Panc1 (cell line): ENCODE results near the gene CANX. TPM values are rescaled to one million over a fixed set of nuclear protein-coding genes. Genes with fewer than 3 reads are reported as not detected.

ENCODE experiments used
- ATAC-seq: fragments of 200-7000 bp; cut with Tn5 transposase; 2 replicates; pipeline ENCODE4 v1.9.1; 2020; ENCODE audit warnings: mild to moderate bottlenecking, moderate library complexity
- BruUV-seq: library from RNA; stranded (reverse); fragments of 400-500 nt; replicated peaks from 2 replicates; lab custom pipeline; 2021; lab: Mats Ljungman, UMichigan
- CTCF ChIA-PET: fragments of 300-600 bp; sonication (Branson Sonifier 250); formaldehyde crosslinking; loops from one replicate; lab custom pipeline; 2022; ENCODE audit warnings: antibody characterized with exemption; lab: Charles Lee
- POLR2A ChIA-PET: fragments of 300-600 bp; sonication (Branson Sonifier 250); formaldehyde crosslinking; loops from one replicate; lab custom pipeline; 2022; ENCODE audit warnings: antibody characterized with exemption; lab: Charles Lee
- DNase-seq: peaks from one replicate; pipeline ENCODE4 v3.0.0-alpha.2; 2010; ENCODE audit warnings: low read depth, low spot score
- H3K27ac ChIP-seq: 2 replicates; pipeline ENCODE4 v1.5.1; 2011; ENCODE audit warnings: mild to moderate bottlenecking, low read length, inconsistent platforms
- H3K27me3 ChIP-seq: fragments of 200-500 bp; sonication (Bioruptor generic); 2 replicates; pipeline ENCODE4 v1.6.0; 2014; ENCODE audit warnings: low read length, inconsistent platforms; ENCODE audit not compliant: control insufficient read depth, insufficient read depth
- H3K36me3 ChIP-seq: fragments of 200-500 bp; sonication (Bioruptor generic); 2 replicates; pipeline ENCODE4 v1.5.1; 2014; ENCODE audit warnings: inconsistent platforms, mild to moderate bottlenecking, low read length, moderate library complexity; ENCODE audit not compliant: control insufficient read depth, insufficient read depth
- H3K4me1 ChIP-seq: 2 replicates; pipeline ENCODE4 v1.5.1; 2011; ENCODE audit warnings: inconsistent platforms, mild to moderate bottlenecking, low read length, moderate library complexity; ENCODE audit not compliant: control insufficient read depth, insufficient read depth
- H3K4me3 ChIP-seq, 2 experiments: 2 replicates each; pipeline ENCODE4 v1.5.1; 2011 to 2012; ENCODE audit warnings: low read depth in 2 of 2, low read length in 2 of 2, mild to moderate bottlenecking in 2 of 2, inconsistent platforms in 1 of 2, moderate library complexity in 1 of 2
- H3K9me3 ChIP-seq: fragments of 200-500 bp; sonication (Bioruptor generic); 2 replicates; pipeline ENCODE4 v1.5.1; 2014; ENCODE audit warnings: low read depth, mild to moderate bottlenecking, inconsistent platforms, low read length, moderate library complexity; ENCODE audit not compliant: control insufficient read depth, insufficient read depth
- CTCF ChIP-seq: fragments of 450-650 bp; IDR thresholded peaks from 2 replicates; pipeline ENCODE4 v1.5.1; 2017; ENCODE audit warnings: mild to moderate bottlenecking
- POLR2AphosphoS5 ChIP-seq: IDR thresholded peaks from 2 replicates; pipeline ENCODE4 v1.6.1; 2012; ENCODE audit warnings: mild to moderate bottlenecking, low read depth, low read length, moderate library complexity
- REST ChIP-seq, 2 experiments: IDR thresholded peaks; 2 replicates each; pipeline ENCODE4 v1.6.1; 2011 to 2012; ENCODE audit warnings: low read depth in 2 of 2, control low read depth in 1 of 2, low read length in 1 of 2, mild to moderate bottlenecking in 1 of 2, moderate library complexity in 1 of 2; ENCODE audit not compliant: insufficient read depth in 1 of 2
- SIN3A ChIP-seq: IDR thresholded peaks from 2 replicates; pipeline ENCODE4 v1.6.1; 2012; ENCODE audit warnings: low read depth, mild to moderate bottlenecking, low read length, moderate library complexity, borderline replicate concordance; ENCODE audit not compliant: insufficient read depth
- TCF7L2 ChIP-seq: IDR thresholded peaks from 2 replicates; pipeline ENCODE4 v1.6.1; 2011; ENCODE audit warnings: mild to moderate bottlenecking, low read depth, low read length, inconsistent platforms
- in situ Hi-C: cut with HindIII; loops from 2 replicates; pipeline ENCODE4 v1.10.0; 2016; ENCODE audit warnings: low sequenced_read_pairs, low pct_unique_long_range_greater_than_20kb
- intact Hi-C: fragments of 100-400 bp; cut with micrococcal nuclease; formaldehyde crosslinking; loops from one replicate; pipeline ENCODE4 v1.10.0; 2022; ENCODE audit not compliant: unreplicated experiment
- total RNA-seq: library from RNA; stranded (reverse); gene quantifications from one replicate; pipeline ENCODE4 v1.2.1, GENCODE V29; 2021; ENCODE audit not compliant: unreplicated experiment

Gene CANX
- total RNA-seq, 1 experiment from 2014 or later: 707 TPM

GRCh38 chr5:179694561-179694960 lies 4.2 kb upstream of the CANX start:
- POLR2A ChIA-PET: interaction anchor here (0.7 kb wide), 1 partner anchor 128 kb away, joined by 6 read pairs; no protein-coding TSS in a partner anchor
- in situ Hi-C loops: no loop called here

GRCh38 chr5:179696603-179697002 lies 2.2 kb upstream of the CANX start:
- no peak overlapping the region for H3K4me3 ChIP-seq
- ATAC-seq (no peak), DNase-seq (no peak)
- CTCF ChIA-PET: no interaction called here
- H3K36me3 ChIP-seq: peaks cover 13% of the 10 kb centered on the region; the same call in 1 of the 2 replicates
- POLR2A ChIA-PET: interaction anchor here (0.6 kb wide), 1 partner anchor 16 kb away, joined by 9 read pairs; the partner anchor contains the start of gene CBY3
- in situ Hi-C loops: no loop called here
- H3K4me1 ChIP-seq: peaks cover 14% of the 10 kb centered on the region; the same call in 1 of the 2 replicates
- H3K9me3 ChIP-seq: no peaks in the 10 kb centered on the region
- intact Hi-C loops: no loop called here
- H3K27ac ChIP-seq: no peak overlapping the region
- H3K27me3 ChIP-seq: no peaks in the 10 kb centered on the region
- TF ChIP-seq POLR2AphosphoS5: no peak
- TF ChIP-seq REST (IDR thresholded peaks at IDR 0.05; ENCODE audit: insufficient read depth in 1 of 2, low read depth in 2 of 2, low read length in 1 of 2): no peak
- no peak for TF ChIP-seq SIN3A
- TF ChIP-seq TCF7L2: no peak
- TF ChIP-seq CTCF: no peak
- BruUV-seq: no TSS peak

More at GRCh38 chr5:179694561-179694960, 4.2 kb upstream of the CANX start:
- H3K9me3 ChIP-seq: no peaks in the 10 kb centered on the region
- no peak overlapping the region for H3K27ac ChIP-seq
- H3K36me3 ChIP-seq: peaks cover 4% of the 10 kb centered on the region; the same call in 1 of the 2 replicates
- no peaks in the 10 kb centered on the region for H3K27me3 ChIP-seq
- CTCF ChIA-PET: interaction anchor here (0.7 kb wide), 1 partner anchor 154 kb away, joined by 3 read pairs; no protein-coding TSS in a partner anchor
- TF ChIP-seq SIN3A: no peak
- intact Hi-C loops: no loop called here
- no peak for ATAC-seq
- DNase-seq: no peak
- no peak overlapping the region for H3K4me3 ChIP-seq
- peaks cover 9% of the 10 kb centered on the region; the same call in 1 of the 2 replicates for H3K4me1 ChIP-seq
- BruUV-seq: no TSS peak

- TF ChIP-seq REST (IDR thresholded peaks at IDR 0.05; ENCODE audit: insufficient read depth in 1 of 2, low read depth in 2 of 2, low read length in 1 of 2) (no peak), POLR2AphosphoS5 (no peak), TCF7L2 (no peak), SIN3A (no peak), CTCF (no peak)
- in situ Hi-C loops (no loop called here), intact Hi-C loops (no loop called here)
- DNase-seq (no peak), ATAC-seq (no peak)
- Histone ChIP-seq H3K27ac (peak overlapping the region; percentile 99), H3K36me3 (peaks cover 13% of the 10 kb centered on the region; the same call in 1 of the 2 replicates), H3K4me3 (no peak overlapping the region), H3K4me1 (peaks cover 14% of the 10 kb centered on the region; the same call in 1 of the 2 replicates), H3K27me3 (no peaks in the 10 kb centered on the region), H3K9me3 (no peaks in the 10 kb centered on the region)
- POLR2A ChIA-PET: no interaction called here
- BruUV-seq: no TSS peak
- CTCF ChIA-PET: no interaction called here
These were observed 1.7 kb upstream of the CANX start for GRCh38 chr5:179697108-179697507.
